Stomach (tissue), 9 donors: ENCODE data around the gene SMG1. TPM values are rescaled to one million over a fixed set of nuclear protein-coding genes. Genes with fewer than 3 reads are reported as not detected.
"Not testable (repeated sequence)": the region's sequence is repeated elsewhere in the genome, so short reads cannot be mapped to it uniquely, and the experiment has no call there.

Experiments
- DNase-seq, 2 donors: peaks; one replicate each; pipeline versions ENCODE4 v3.0.0 to v3.0.0-alpha.2; 2013 to 2019
- H3K27ac ChIP-seq, 5 donors: fragments of 200-600 bp in 4 of 5; sonication (generic) in 4 of 5; one replicate each; pipeline ENCODE4 v1.5.1; 2013 to 2019; ENCODE audit warnings: mild to moderate bottlenecking in 1 of 5, moderate library complexity in 1 of 5
- H3K27me3 ChIP-seq, 3 donors: fragments of 200-600 bp; sonication (generic); one replicate each; pipeline ENCODE4 v1.5.1; 2017 to 2019; ENCODE audit warnings: mixed run types in 1 of 3
- H3K36me3 ChIP-seq, 4 donors: fragments of 200-600 bp; sonication (generic); 1 replicate in 3 of 4; 2 replicates in 1 of 4; pipeline ENCODE4 v1.5.1; 2016 to 2019
- H3K4me1 ChIP-seq, 4 donors: fragments of 200-600 bp; sonication (generic); one replicate each; pipeline ENCODE4 v1.5.1; 2016 to 2019
- H3K4me3 ChIP-seq, 4 donors: fragments of 200-600 bp; sonication (generic) in 3 of 4; one replicate each; pipeline ENCODE4 v1.5.1; 2016 to 2019; ENCODE audit warnings: mild to moderate bottlenecking in 1 of 4
- H3K9me3 ChIP-seq, 4 donors: fragments of 200-600 bp; sonication (generic); one replicate each; pipeline ENCODE4 v1.5.1; 2016 to 2019
- CTCF ChIP-seq, 7 experiments: fragments of 450-650 bp in 4 of 7; fragments of 200-600 bp in 3 of 7; sonication (generic) in 3 of 7; IDR thresholded peaks; one replicate each; pipeline ENCODE4 v1.5.1; 2016 to 2019; ENCODE audit warnings: antibody characterized with exemption in 7 of 7, control low read depth in 2 of 7, mild to moderate bottlenecking in 1 of 7
- EP300 ChIP-seq: sonication (generic); formaldehyde crosslinking; IDR thresholded peaks from one replicate; pipeline ENCODE4 v1.6.1; 2017; ENCODE audit warnings: antibody characterized with exemption
- POLR2A ChIP-seq, 4 donors: fragments of 450-650 bp; IDR thresholded peaks; one replicate each; pipeline ENCODE4 v1.6.1; 2016; ENCODE audit warnings: antibody characterized with exemption in 4 of 4, control low read depth in 2 of 4, mild to moderate bottlenecking in 1 of 4, moderate library complexity in 1 of 4
- POLR2AphosphoS5 ChIP-seq, 3 donors: sonication (generic); formaldehyde crosslinking; IDR thresholded peaks; one replicate each; pipeline ENCODE4 v1.6.1; 2016; ENCODE audit warnings: antibody characterized with exemption in 3 of 3
- WGBS, 5 donors: extraction: QIAGEN DNeasy Blood & Tissue Kit in 3 of 5; methylation state at CpG; one replicate each; pipeline versions ENCODE4 v1.1.5 to v1.1.7; 2013 to 2018; 5-methylcytosine and 5-hydroxymethylcytosine counted together
- intact Hi-C: fragments of 100-400 bp; cut with DNase I; formaldehyde crosslinking; loops from one replicate; pipeline ENCODE4 v1.15.1; 2023; ENCODE audit warnings: low total_unique reads
- polyA plus RNA-seq, 3 donors: library from polyadenylated mRNA; stranded (reverse); fragments of 200-250 nt; gene quantifications; one replicate each; pipeline ENCODE4 v1.2.3, GENCODE V29; 2013
- total RNA-seq, 5 donors: library from RNA; depleted of rRNA; stranded (reverse); fragments of >200 nt; gene quantifications; one replicate each; pipeline versions ENCODE4 v1.1.0 to v1.2.3, GENCODE V29; 2014 to 2016
- donor health status: healthy with polysubstance abuse.
- donor health status: Bipolar disorder and iron deficiency.
- donor health status: healthy.

Gene SMG1
- total and polyA plus RNA-seq, 8 donors: 3.8 to 135 (median 61.0) TPM

DNA sequence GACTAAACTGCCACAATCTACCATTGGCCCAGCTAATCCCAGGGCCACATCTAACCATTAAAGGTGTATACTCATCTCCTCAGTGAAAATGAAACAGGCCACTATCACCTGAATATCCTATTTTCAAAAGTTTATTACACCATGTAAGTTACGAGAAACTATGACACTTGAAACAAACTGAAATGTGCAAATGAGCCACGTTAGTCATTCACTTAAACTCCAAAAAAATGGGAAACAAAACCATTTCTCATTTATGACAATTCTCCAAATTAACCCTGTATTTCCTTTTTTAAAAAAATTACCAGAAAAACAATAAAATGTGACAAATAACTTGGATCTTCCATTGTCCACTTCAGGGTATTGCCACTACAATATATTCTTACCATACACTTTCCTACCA lies 41.8 kb downstream of the SMG1 start:
- H3K36me3 ChIP-seq: peaks cover 6 to 77% (median 60%) of the 10 kb centered on the region in 4 donors
- intact Hi-C loops, H3K27ac ChIP-seq, H3K27me3 ChIP-seq, H3K4me3 ChIP-seq, H3K9me3 ChIP-seq, DNase-seq, H3K4me1 ChIP-seq: not testable (repeated sequence)
- WGBS, 5 donors: 82 to 92% (median 88%) methylated on average over 2 of the region's 2 CpGs

DNA sequence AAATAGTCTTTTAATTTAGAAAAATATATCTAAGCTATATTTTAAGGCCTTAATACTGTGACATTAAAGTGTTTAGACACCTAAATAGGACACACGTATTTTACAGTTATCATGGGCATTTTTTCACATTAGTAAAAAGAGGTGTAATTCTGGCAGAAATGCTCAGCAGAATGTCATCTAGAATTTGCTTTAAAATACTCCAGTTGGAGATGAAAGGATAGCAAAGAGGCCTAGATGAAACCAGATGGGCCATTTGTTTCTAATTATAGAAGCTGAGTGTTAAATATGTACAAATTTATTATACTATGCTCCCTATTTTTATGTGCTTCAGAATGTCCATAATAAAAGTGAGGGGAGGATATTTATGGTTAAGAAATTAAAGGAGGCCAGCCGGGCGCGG lies 48.5 kb downstream of the SMG1 start:
- 90 to 96% (median 94%) methylated on average over 4 of the region's 4 CpGs for WGBS, 5 donors
- H3K4me3 ChIP-seq, DNase-seq, H3K27me3 ChIP-seq, H3K4me1 ChIP-seq, intact Hi-C loops, H3K27ac ChIP-seq, H3K9me3 ChIP-seq: not testable (repeated sequence)
- H3K36me3 ChIP-seq: peaks cover 5 to 90% (median 82%) of the 10 kb centered on the region in 4 donors

- H3K27ac ChIP-seq, H3K4me3 ChIP-seq, H3K9me3 ChIP-seq, H3K4me1 ChIP-seq, DNase-seq, intact Hi-C loops, H3K27me3 ChIP-seq: not testable (repeated sequence)
- 76 to 89% (median 87%) methylated on average over 4 of the region's 4 CpGs for WGBS, 5 donors
- peaks cover 5 to 89% (median 80%) of the 10 kb centered on the region in 4 donors for H3K36me3 ChIP-seq
Measured at GRCh38 chr16:18877259-18877658, 48.9 kb downstream of the SMG1 start.

GRCh38 chr16:18876301-18876700 lies 49.9 kb downstream of the SMG1 start:
- H3K4me3 ChIP-seq, H3K9me3 ChIP-seq, H3K4me1 ChIP-seq, H3K27me3 ChIP-seq, H3K27ac ChIP-seq, DNase-seq, intact Hi-C loops: not testable (repeated sequence)
- WGBS, 5 donors: 84 to 96% (median 93%) methylated on average over 5 of the region's 5 CpGs
- peaks cover 11 to 87% (median 79%) of the 10 kb centered on the region in 4 donors for H3K36me3 ChIP-seq

DNA sequence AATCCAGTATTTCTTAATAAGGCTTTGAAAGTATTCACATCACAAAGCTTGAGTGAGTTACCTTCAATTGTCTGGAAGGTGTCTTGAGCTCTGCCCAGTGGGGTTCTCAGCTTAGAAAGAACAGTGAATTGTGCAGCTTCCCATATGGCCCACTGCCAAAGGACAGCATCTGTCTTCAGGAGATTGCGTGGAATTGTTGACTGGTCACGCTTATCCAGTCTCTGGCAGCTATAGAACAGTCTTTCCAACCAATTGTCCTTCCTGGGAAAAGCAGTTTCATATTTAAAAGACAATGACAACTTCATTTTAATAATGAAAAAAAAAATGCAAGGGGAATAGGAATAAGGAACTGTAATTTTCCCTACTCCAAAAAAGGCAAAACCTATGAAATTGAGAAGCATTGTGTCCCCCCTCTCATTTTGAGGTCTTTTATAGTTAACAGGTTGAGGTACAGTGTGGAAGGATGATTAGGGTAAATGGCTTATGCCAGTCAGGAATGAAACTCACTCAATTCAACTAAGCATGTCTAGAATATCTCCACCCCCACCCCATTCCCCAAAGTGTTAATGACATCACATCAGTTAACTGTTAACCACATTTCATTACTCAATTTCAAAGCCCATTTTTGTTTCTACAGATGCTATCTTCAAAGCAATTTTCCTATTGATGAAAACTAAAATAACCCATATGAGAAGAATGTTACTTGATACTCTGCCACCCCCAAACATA lies 57.0 kb downstream of the SMG1 start:
- intact Hi-C loops, H3K9me3 ChIP-seq, H3K27me3 ChIP-seq, DNase-seq, H3K4me3 ChIP-seq, H3K4me1 ChIP-seq, H3K27ac ChIP-seq: not testable (repeated sequence)
- peaks cover 27 to 92% (median 80%) of the 10 kb centered on the region in 4 donors for H3K36me3 ChIP-seq
- 63 to 86% (median 73%) methylated on average over 2 of the region's 2 CpGs for WGBS, 5 donors

- intact Hi-C loops, H3K4me1 ChIP-seq, DNase-seq, H3K27me3 ChIP-seq, H3K27ac ChIP-seq, H3K9me3 ChIP-seq, H3K4me3 ChIP-seq: not testable (repeated sequence)
- H3K36me3 ChIP-seq: peaks cover 25 to 88% (median 81%) of the 10 kb centered on the region in 4 donors
- WGBS, 5 donors: 68 to 83% (median 74%) methylated on average over 2 of the region's 2 CpGs
Measured at GRCh38 chr16:18866277-18866823, 59.9 kb downstream of the SMG1 start.

- H3K9me3 ChIP-seq, intact Hi-C loops, DNase-seq, H3K27me3 ChIP-seq, H3K4me3 ChIP-seq, H3K27ac ChIP-seq, H3K4me1 ChIP-seq: not testable (repeated sequence)
- H3K36me3 ChIP-seq: peaks cover 17 to 73% (median 69%) of the 10 kb centered on the region in 4 donors
Measured at GRCh38 chr16:18862891-18863290, 63.3 kb downstream of the SMG1 start.

DNA sequence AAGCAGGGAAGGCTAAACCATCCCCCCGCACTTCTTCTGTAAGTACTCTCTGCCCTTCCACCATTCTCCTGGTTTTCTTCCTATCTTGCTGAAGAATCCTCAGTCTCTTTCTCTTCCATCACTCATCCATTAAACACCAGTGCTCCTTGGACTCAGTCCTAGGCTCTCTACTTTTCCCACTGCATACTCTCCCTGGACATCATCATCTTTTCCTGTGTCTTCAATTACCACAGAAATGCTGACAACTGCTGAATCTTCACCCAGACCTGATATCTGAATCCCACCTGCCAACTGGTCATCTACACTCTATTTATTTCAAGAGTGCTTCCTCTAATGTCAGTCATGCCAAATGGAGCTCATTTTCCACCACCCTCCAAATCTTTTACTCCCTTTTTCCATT lies 71.0 kb downstream of the SMG1 start:
- DNase-seq: no peak
- intact Hi-C loops: no loop called here
- H3K27ac ChIP-seq: no peak overlapping the region
- H3K36me3 ChIP-seq: peaks cover 34 to 94% (median 93%) of the 10 kb centered on the region in 4 donors
- no peaks in the 10 kb centered on the region for H3K27me3 ChIP-seq
- H3K4me3 ChIP-seq: no peak overlapping the region
- TF ChIP-seq POLR2A (IDR thresholded peaks at IDR 0.05) (no peak), CTCF (IDR thresholded peaks at IDR 0.05) (no peak), EP300 (no peak), POLR2AphosphoS5 (IDR thresholded peaks at IDR 0.05) (no peak)
- H3K4me1 ChIP-seq: no peaks in the 10 kb centered on the region
- 83 to 100% (median 97%) methylated on average over 1 of the region's 1 CpG for WGBS, 5 donors
- H3K9me3 ChIP-seq: no peaks in the 10 kb centered on the region
